B cell (primary cell): Measurements from ENCODE around the gene FUT6.

Experiments
- CTCF ChIP-seq: fragments of 200-600 bp; IDR thresholded peaks from one replicate; pipeline ENCODE4 v1.8.0; 2022; ENCODE audit warnings: antibody characterized with exemption, mild to moderate bottlenecking
- EZH2 ChIP-seq: IDR thresholded peaks from 2 replicates; pipeline ENCODE4 v1.6.1; 2012; ENCODE audit warnings: borderline replicate concordance, low read depth, mild to moderate bottlenecking, moderate library complexity, low read length; ENCODE audit not compliant: insufficient read depth, poor library complexity, severe bottlenecking

GRCh38 chr19:5880196-5880595 is 40.7 kb upstream of the FUT6 start:
- TF ChIP-seq CTCF (no peak), EZH2 (no peak)
